ENCODE data around the gene ST7. TPM values are rescaled to one million over a fixed set of nuclear protein-coding genes. Genes with fewer than 3 reads are reported as not detected.
A peak's percentile ranks its signal among the peaks of the same experiment; 100 is the strongest.
"Not testable (repeated sequence)": the region's sequence is repeated elsewhere in the genome, so short reads cannot be mapped to it uniquely, and the experiment has no call there.

Gene ST7
- total RNA-seq, 2 experiments from 2014 or later = 4.6 to 5.6 TPM

GRCh38 chr7:116934580-116934979, 18.7 kb upstream of the ST7 start:
- Mint-ChIP-seq H3K9me3 (no peaks in the 10 kb centered on the region), H3K4me3 (no peak overlapping the region), H3K27me3 (peaks cover 26% of the 10 kb centered on the region), H3K36me3 (no peaks in the 10 kb centered on the region), H3K4me1 (peaks cover 6% of the 10 kb centered on the region), H3K27ac (no peak overlapping the region)
- no peak for ATAC-seq (ENCODE audit: low read depth)
- POLR2A ChIA-PET = no interaction called here
- DNase-seq = no peak

DNA sequence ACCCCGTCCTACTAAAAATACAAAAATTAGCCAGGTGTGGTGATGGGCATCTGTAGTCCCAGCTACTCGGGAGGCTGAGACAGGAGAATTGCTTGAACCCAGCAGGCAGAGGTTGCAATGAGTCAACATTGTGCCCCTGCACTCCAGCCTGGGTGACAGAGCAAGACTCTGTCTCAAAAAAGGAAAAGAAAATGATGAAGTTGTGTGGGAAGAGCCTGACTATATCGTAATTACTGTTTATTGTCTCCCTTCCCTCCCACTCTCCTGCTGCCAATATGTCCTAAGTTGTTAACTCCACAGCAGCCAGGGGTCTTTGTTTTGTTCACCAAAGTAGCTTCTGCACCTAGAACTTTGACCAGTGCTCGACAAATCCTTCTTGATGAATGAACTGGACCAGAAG, 16.5 kb upstream of the ST7 start:
- DNase-seq; H3K9me3 Mint-ChIP-seq; H3K4me3 Mint-ChIP-seq; ATAC-seq (ENCODE audit: low read depth); H3K27ac Mint-ChIP-seq; H3K36me3 Mint-ChIP-seq; H3K4me1 Mint-ChIP-seq; POLR2A ChIA-PET: not testable (repeated sequence)
- H3K27me3 Mint-ChIP-seq = peaks cover 25% of the 10 kb centered on the region

DNA sequence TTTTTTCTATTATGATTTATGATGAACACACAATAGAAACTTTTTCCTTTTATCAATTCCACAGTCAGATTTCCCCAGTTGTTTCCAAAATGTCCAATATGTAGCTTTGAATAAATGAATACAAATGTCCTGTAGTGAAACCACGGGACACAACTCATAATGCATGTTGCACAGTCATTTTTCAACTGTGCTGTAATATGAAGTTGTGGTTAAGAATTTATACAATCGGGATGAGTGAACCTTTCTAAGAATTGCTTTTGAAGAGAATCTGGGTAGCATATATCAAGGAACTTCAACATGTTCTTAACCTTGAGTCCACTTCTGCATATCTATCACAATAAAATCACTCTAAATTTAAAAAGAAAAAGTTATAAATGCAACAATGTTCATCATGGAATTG, 14.6 kb upstream of the ST7 start:
- H3K9me3 Mint-ChIP-seq = no peaks in the 10 kb centered on the region
- H3K4me1 Mint-ChIP-seq = no peaks in the 10 kb centered on the region
- DNase-seq (no peak), ATAC-seq (ENCODE audit: low read depth) (no peak)
- H3K4me3 Mint-ChIP-seq = no peak overlapping the region
- peaks cover 28% of the 10 kb centered on the region for H3K27me3 Mint-ChIP-seq
- POLR2A ChIA-PET = no interaction called here
- H3K27ac Mint-ChIP-seq = no peak overlapping the region
- no peaks in the 10 kb centered on the region for H3K36me3 Mint-ChIP-seq

GRCh38 chr7:116940689-116941370, 12.5 kb upstream of the ST7 start:
- Mint-ChIP-seq H3K4me1 (no peaks in the 10 kb centered on the region), H3K27me3 (peaks cover 20% of the 10 kb centered on the region), H3K36me3 (no peaks in the 10 kb centered on the region), H3K27ac (no peak overlapping the region), H3K9me3 (no peaks in the 10 kb centered on the region), H3K4me3 (no peak overlapping the region)
- ATAC-seq (ENCODE audit: low read depth) (no peak), DNase-seq (no peak)
- POLR2A ChIA-PET = interaction anchor here (0.6 kb wide), 1 partner anchor 181 kb away, joined by 3 read pairs; no protein-coding TSS in a partner anchor

- Mint-ChIP-seq H3K4me3 (no peak overlapping the region), H3K4me1 (no peaks in the 10 kb centered on the region), H3K27ac (no peak overlapping the region), H3K27me3 (peaks cover 10% of the 10 kb centered on the region), H3K9me3 (no peaks in the 10 kb centered on the region), H3K36me3 (no peaks in the 10 kb centered on the region)
- no peak for DNase-seq
- POLR2A ChIA-PET = no interaction called here
- ATAC-seq (ENCODE audit: low read depth) = no peak
These were observed 10.8 kb upstream of the ST7 start for GRCh38 chr7:116942504-116942903.

DNA sequence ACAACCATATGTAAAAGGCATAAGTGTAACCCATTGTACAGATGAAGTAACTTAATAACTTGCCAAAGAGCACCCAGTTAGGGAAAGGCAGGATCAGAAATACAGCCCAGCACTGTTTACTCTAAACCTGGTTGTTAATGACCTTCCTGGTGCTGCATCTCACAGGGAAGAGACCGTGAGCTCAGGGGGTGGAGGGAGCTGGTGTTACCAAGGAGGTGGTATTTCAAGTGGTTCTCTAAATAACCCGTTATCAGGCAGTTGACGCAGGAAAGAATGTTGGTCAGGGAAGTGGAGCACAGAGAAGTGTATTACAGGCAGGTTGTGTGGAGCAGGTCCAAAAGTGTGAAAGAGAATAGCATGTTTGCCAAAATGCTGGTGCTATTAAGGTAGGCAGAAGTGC, 4.4 kb upstream of the ST7 start:
- POLR2A ChIA-PET = no interaction called here
- H3K9me3 Mint-ChIP-seq = no peaks in the 10 kb centered on the region
- H3K36me3 Mint-ChIP-seq = no peaks in the 10 kb centered on the region
- H3K4me1 Mint-ChIP-seq = peaks cover 3% of the 10 kb centered on the region
- DNase-seq (no peak), ATAC-seq (ENCODE audit: low read depth) (no peak)
- no peak overlapping the region for H3K27ac Mint-ChIP-seq
- H3K27me3 Mint-ChIP-seq = peaks cover 8% of the 10 kb centered on the region
- H3K4me3 Mint-ChIP-seq = no peak overlapping the region

- POLR2A ChIA-PET = interaction anchor here (0.6 to 0.7 kb wide), 2 partner anchors 86 to 262 kb away, joined by 4 to 6 read pairs; no protein-coding TSS in a partner anchor
- ATAC-seq (ENCODE audit: low read depth) (no peak), DNase-seq (no peak)
- peaks cover 7% of the 10 kb centered on the region for H3K27me3 Mint-ChIP-seq
- no peak overlapping the region for H3K4me3 Mint-ChIP-seq
- H3K27ac Mint-ChIP-seq = no peak overlapping the region
- no peaks in the 10 kb centered on the region for H3K36me3 Mint-ChIP-seq
- no peaks in the 10 kb centered on the region for H3K9me3 Mint-ChIP-seq
- H3K4me1 Mint-ChIP-seq = peaks cover 13% of the 10 kb centered on the region
These were observed 3.1 kb upstream of the ST7 start for GRCh38 chr7:116949941-116950801.

DNA sequence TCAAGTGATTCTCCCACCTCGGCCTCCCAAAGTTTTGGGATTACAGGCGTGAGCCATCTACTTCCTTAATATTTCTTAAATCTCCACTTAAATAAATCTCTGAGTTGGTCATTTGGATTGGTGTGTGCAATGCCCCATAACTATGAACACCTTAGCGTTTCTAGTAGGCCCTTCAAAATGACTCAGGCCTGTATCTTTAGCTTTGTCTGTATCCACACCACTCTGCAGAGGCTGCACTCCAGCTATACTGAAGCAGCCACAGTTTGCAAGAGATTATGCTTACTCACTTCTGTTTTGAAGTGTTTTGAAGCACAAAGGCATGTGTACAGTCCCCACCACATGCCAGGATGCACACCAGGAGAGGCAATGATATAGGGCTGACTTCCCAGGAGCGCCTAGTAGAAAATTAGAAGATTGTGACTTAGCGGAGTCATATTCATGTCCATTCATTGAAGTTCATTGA, 2.4 kb upstream of the ST7 start:
- Mint-ChIP-seq H3K4me1 (peaks cover 17% of the 10 kb centered on the region), H3K27me3 (peaks cover 7% of the 10 kb centered on the region), H3K9me3 (no peaks in the 10 kb centered on the region), H3K4me3 (no peak overlapping the region), H3K36me3 (no peaks in the 10 kb centered on the region), H3K27ac (no peak overlapping the region)
- ATAC-seq (ENCODE audit: low read depth) (no peak), DNase-seq (no peak)
- POLR2A ChIA-PET = interaction anchor here (0.6 kb wide), 1 partner anchor 87 kb away, joined by 6 read pairs; no protein-coding TSS in a partner anchor

- H3K9me3 Mint-ChIP-seq = no peaks in the 10 kb centered on the region
- H3K27me3 Mint-ChIP-seq = peaks cover 7% of the 10 kb centered on the region
- H3K27ac Mint-ChIP-seq = no peak overlapping the region
- ATAC-seq (ENCODE audit: low read depth) (no peak), DNase-seq (no peak)
- H3K4me3 Mint-ChIP-seq = no peak overlapping the region
- H3K4me1 Mint-ChIP-seq = peaks cover 17% of the 10 kb centered on the region
- no peaks in the 10 kb centered on the region for H3K36me3 Mint-ChIP-seq
- POLR2A ChIA-PET = no interaction called here
These were observed 1.7 kb upstream of the ST7 start for GRCh38 chr7:116951366-116952292.

- Mint-ChIP-seq H3K4me3 (peak overlapping the region; percentile 80), H3K36me3 (no peaks in the 10 kb centered on the region), H3K9me3 (no peaks in the 10 kb centered on the region), H3K4me1 (peaks cover 17% of the 10 kb centered on the region), H3K27me3 (peaks cover 7% of the 10 kb centered on the region), H3K27ac (peak overlapping the region; percentile 44)
- no peak for DNase-seq
- POLR2A ChIA-PET = interaction anchor here (0.6 kb wide), 1 partner anchor 742 kb away, joined by 3 read pairs; the partner anchor contains the start of gene TES
- ATAC-seq (ENCODE audit: low read depth) = no peak
These were observed 498 bp upstream of the ST7 start for GRCh38 chr7:116952635-116953371.

DNA sequence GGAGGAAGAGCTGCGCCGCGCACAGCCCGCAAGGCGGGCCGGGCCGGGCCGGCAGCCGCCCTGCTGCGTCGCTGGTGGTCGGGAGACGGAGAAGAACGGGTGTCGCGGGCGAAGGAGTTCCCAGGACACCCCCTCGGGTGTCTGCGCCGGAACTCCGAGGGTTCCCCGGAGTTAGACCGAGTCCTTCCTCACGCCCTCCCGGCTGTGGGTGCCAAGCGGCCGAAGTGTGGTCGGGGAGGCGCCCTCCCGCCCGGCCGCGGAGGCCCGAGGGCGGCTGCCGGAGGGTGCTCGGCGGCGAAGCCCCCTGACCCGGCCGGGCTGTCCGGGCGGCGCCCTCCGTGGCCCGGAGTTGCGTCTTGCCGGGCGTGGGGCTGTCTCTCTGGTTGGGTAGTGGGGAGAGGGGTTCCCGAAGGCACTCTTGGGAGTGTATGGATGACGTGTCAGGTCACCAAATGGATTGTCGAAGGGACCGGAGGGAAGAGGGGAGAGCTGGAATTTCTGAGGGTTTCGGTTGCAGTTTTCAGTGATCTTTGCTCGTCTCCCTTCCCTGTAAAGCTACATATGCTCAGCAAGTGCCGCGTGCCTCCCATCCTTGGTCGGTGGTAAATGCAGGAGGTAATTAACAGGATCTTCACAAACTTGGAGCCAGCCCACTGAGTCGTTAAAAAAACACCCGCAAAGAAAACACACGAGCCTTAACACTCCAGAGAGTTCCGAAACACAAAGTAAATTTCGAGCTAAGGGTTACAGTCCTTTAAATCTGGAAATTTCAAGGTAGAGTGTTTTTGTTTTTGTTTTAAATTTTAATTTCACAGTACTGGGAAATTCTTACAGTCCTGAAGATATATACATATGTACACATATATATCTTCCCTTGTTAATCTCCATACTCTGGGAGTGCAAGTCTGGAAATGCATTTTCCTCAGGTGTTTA, 871 bp downstream of the ST7 start:
- Mint-ChIP-seq H3K9me3 (no peaks in the 10 kb centered on the region), H3K4me1 (peaks cover 17% of the 10 kb centered on the region), H3K36me3 (no peaks in the 10 kb centered on the region), H3K4me3 (peak overlapping the region; percentile 93), H3K27me3 (no peaks in the 10 kb centered on the region), H3K27ac (peak overlapping the region; percentile 85)
- DNase-seq (no peak), ATAC-seq (ENCODE audit: low read depth) (peak; percentile 21)
- POLR2A ChIA-PET = interaction anchor here (0.6 kb wide), 1 partner anchor 36 kb away, joined by 3 read pairs; no protein-coding TSS in a partner anchor

GRCh38 chr7:116955340-116955739, 2.0 kb downstream of the ST7 start:
- POLR2A ChIA-PET = no interaction called here
- peaks cover 17% of the 10 kb centered on the region for H3K4me1 Mint-ChIP-seq
- DNase-seq (no peak), ATAC-seq (ENCODE audit: low read depth) (no peak)
- no peak overlapping the region for H3K4me3 Mint-ChIP-seq
- H3K36me3 Mint-ChIP-seq = no peaks in the 10 kb centered on the region
- H3K27me3 Mint-ChIP-seq = no peaks in the 10 kb centered on the region
- H3K9me3 Mint-ChIP-seq = no peaks in the 10 kb centered on the region
- no peak overlapping the region for H3K27ac Mint-ChIP-seq
